Kidney (tissue), 22 donors: ENCODE results near the gene KIF11. TPM values are rescaled to one million over a fixed set of nuclear protein-coding genes. Genes with fewer than 3 reads are reported as not detected.

Experiments
- DNase-seq, 5 donors: peaks; one replicate each; pipeline ENCODE4 v3.0.0-alpha.2; 2013 to 2020
- FAIRE-seq: peaks from 2 replicates; lab custom pipeline; 2012; peaks lifted over from hg19 to GRCh38; lab: Jason Lieb, UNC
- H3K27ac ChIP-seq, 2 donors: one replicate each; pipeline ENCODE4 v1.7.0; 2013; ENCODE audit warnings: low read depth in 2 of 2, low read length in 2 of 2, inconsistent platforms in 1 of 2
- H3K27me3 ChIP-seq: one replicate; pipeline ENCODE4 v1.7.1; 2013; ENCODE audit warnings: low read length, inconsistent platforms; ENCODE audit not compliant: control insufficient read depth, insufficient read depth
- H3K36me3 ChIP-seq, 3 donors: one replicate each; pipeline versions ENCODE4 v1.7.0 to v1.7.1; 2013; ENCODE audit warnings: low read length in 3 of 3, control low read depth in 1 of 3, inconsistent platforms in 1 of 3; ENCODE audit not compliant: insufficient read depth in 3 of 3, control insufficient read depth in 2 of 3
- H3K4me1 ChIP-seq, 3 donors: one replicate each; pipeline versions ENCODE4 v1.7.0 to v1.7.1; 2013; ENCODE audit warnings: low read length in 3 of 3, inconsistent platforms in 1 of 3, low read depth in 1 of 3; ENCODE audit not compliant: control insufficient read depth in 2 of 3, insufficient read depth in 2 of 3
- H3K4me3 ChIP-seq, 3 donors: one replicate each; pipeline versions ENCODE4 v1.7.0 to v1.8.1; 2013; ENCODE audit warnings: low read length in 3 of 3, control low read depth in 1 of 3, inconsistent platforms in 1 of 3
- H3K9ac ChIP-seq, 3 donors: one replicate each; pipeline versions ENCODE4 v1.7.0 to v1.7.1; 2013; ENCODE audit warnings: low read length in 3 of 3, control low read depth in 1 of 3, inconsistent platforms in 1 of 3
- H3K9me3 ChIP-seq, 3 donors: one replicate each; pipeline versions ENCODE4 v1.7.0 to v1.7.1; 2013; ENCODE audit warnings: low read length in 3 of 3, control low read depth in 1 of 3, inconsistent platforms in 1 of 3; ENCODE audit not compliant: control insufficient read depth in 2 of 3, insufficient read depth in 1 of 3
- CTCF ChIP-seq: IDR thresholded peaks from 3 replicates; pipeline ENCODE4 v1.5.1; 2012; ENCODE audit warnings: mild to moderate bottlenecking, moderate library complexity, borderline replicate concordance; ENCODE audit not compliant: insufficient read depth; ENCODE audit errors: extremely low read depth
- intact Hi-C: fragments of 100-400 bp; cut with DNase I; formaldehyde crosslinking; loops from one replicate; pipeline ENCODE4 v1.11.1; 2022
- long read RNA-seq, 10 donors: library from polyadenylated mRNA in 1 of 10; unstranded in 1 of 10; transcript quantifications; one replicate each; pipeline ENCODE4 v2.0.0 and lab custom pipeline, GENCODE V29; 2021 to 2026
- polyA plus RNA-seq: library from polyadenylated mRNA; stranded (reverse); fragments of 350-450 nt; fragmentation: Illumina TruSeq; extraction: RNeasy Lipid Tissue Mini Kit (QIAGEN cat#74804); gene quantifications from one replicate; pipeline ENCODE4 v1.2.3, GENCODE V29; 2014; ENCODE audit warnings: low read depth, low replicate concordance; ENCODE audit not compliant: insufficient read depth
- total RNA-seq: library from RNA; stranded (reverse); fragmentation: NEBNext Ultra II Directional; extraction: Animal tissue kit (Norgen Biotek cat#: 25700); gene quantifications from one replicate; pipeline ENCODE4 v1.2.1, GENCODE V29; 2021
- donor health status: control.
- donor health status: control.
- donor health status: control.
- donor health status: control.
- donor health status: control.
- donor health status: DM: yes; HTN: yes; CAD: no.
- donor health status: Normal renal cell carcinoma (clear cell type).

KIF11 gene
- total RNA-seq, result 1.6 TPM
- 0.39 TPM for polyA plus RNA-seq
- long read RNA-seq, donor 1, result 0 reads
- long read RNA-seq, donor 2, full-length matches to known transcripts, result 1 of 1 reads
- long read RNA-seq, donor 2, partial matches to known transcripts, result 0 of 1 reads
- long read RNA-seq, donor 2, other reads (novel, unspliced or antisense), result 0 of 1 reads
- long read RNA-seq, donor 3, full-length matches to known transcripts, result 1 of 1 reads
- long read RNA-seq, donor 3, partial matches to known transcripts, result 0 of 1 reads
- long read RNA-seq, donor 3, other reads (novel, unspliced or antisense), result 0 of 1 reads
- long read RNA-seq, donor 4, full-length matches to known transcripts, result 1 of 1 reads
- long read RNA-seq, donor 4, partial matches to known transcripts, result 0 of 1 reads
- long read RNA-seq, donor 4, other reads (novel, unspliced or antisense), result 0 of 1 reads
- long read RNA-seq, donor 5, result 0 reads
- long read RNA-seq, donor 6, result 0 reads
- long read RNA-seq, donor 7, partial matches to known transcripts, result 1 of 1 reads
- long read RNA-seq, donor 7, other reads (novel, unspliced or antisense), result 0 of 1 reads
- long read RNA-seq, donor 8, partial matches to known transcripts, result 9 of 9 reads
- long read RNA-seq, donor 8, other reads (novel, unspliced or antisense), result 0 of 9 reads
- long read RNA-seq, donor 9, result 0 reads
- long read RNA-seq, donor 10, full-length matches to known transcripts, result 1 of 1 reads
- long read RNA-seq, donor 10, partial matches to known transcripts, result 0 of 1 reads
- long read RNA-seq, donor 10, other reads (novel, unspliced or antisense), result 0 of 1 reads

- intact Hi-C loops, result no loop called here
- no peaks in the 10 kb centered on the region for H3K27me3 ChIP-seq
- FAIRE-seq (peak; percentile 33), DNase-seq (peak; percentile 98 to 99 (median 98))
- peak within 1 kb of the TSS; percentile 75 to 93 for H3K27ac ChIP-seq
- H3K36me3 ChIP-seq, result no peaks in the 10 kb centered on the region
- peak within 1 kb of the TSS; percentile 43 to 92 (median 65) for H3K9ac ChIP-seq
- H3K4me1 ChIP-seq, result peaks cover 3 to 6% (median 6%) of the 10 kb centered on the region in 3 donors
- no peak for TF ChIP-seq CTCF
- peak within 1 kb of the TSS; percentile 69 to 89 (median 88) for H3K4me3 ChIP-seq
- H3K9me3 ChIP-seq, result no peaks in the 10 kb centered on the region
Observed at GRCh38 chr10:92592761-92593618, at the start of gene KIF11. Gene KIF11 (plus strand): TSS chr10:92593130. CDS start chr10:92593376, 246 bp downstream.

GRCh38 chr10:92544296-92544695 lies 48.6 kb upstream of the KIF11 start:
- no peak overlapping the region for H3K4me3 ChIP-seq
- FAIRE-seq (no peak), DNase-seq (no peak)
- H3K36me3 ChIP-seq, result no peaks in the 10 kb centered on the region
- intact Hi-C loops, result no loop called here
- TF ChIP-seq CTCF, result no peak
- H3K4me1 ChIP-seq, result no peaks in the 10 kb centered on the region
- no peak overlapping the region for H3K9ac ChIP-seq
- no peak overlapping the region for H3K27ac ChIP-seq
- no peaks in the 10 kb centered on the region for H3K9me3 ChIP-seq
- no peaks in the 10 kb centered on the region for H3K27me3 ChIP-seq

GRCh38 chr10:92545556-92545955 lies 47.4 kb upstream of the KIF11 start:
- no peak for DNase-seq

More at GRCh38 chr10:92545556-92545955, 47.4 kb upstream of the KIF11 start:
- TF ChIP-seq CTCF, result no peak
- Histone ChIP-seq H3K4me1 (no peaks in the 10 kb centered on the region), H3K9ac (no peak overlapping the region), H3K9me3 (no peaks in the 10 kb centered on the region), H3K27me3 (no peaks in the 10 kb centered on the region), H3K4me3 (no peak overlapping the region), H3K27ac (no peak overlapping the region), H3K36me3 (no peaks in the 10 kb centered on the region)
- intact Hi-C loops, result no loop called here
- FAIRE-seq, result no peak
